HG03175 (cell line): Measurements from ENCODE around the gene ELMOD2.

Experiments
- ATAC-seq: cut with Tn5 transposase; IDR thresholded peaks from one replicate; pipeline ENCODE4 v1.9.1; 2021; ENCODE audit warnings: mild to moderate bottlenecking, moderate library complexity; ENCODE audit not compliant: unreplicated experiment

ELMOD2 gene

DNA sequence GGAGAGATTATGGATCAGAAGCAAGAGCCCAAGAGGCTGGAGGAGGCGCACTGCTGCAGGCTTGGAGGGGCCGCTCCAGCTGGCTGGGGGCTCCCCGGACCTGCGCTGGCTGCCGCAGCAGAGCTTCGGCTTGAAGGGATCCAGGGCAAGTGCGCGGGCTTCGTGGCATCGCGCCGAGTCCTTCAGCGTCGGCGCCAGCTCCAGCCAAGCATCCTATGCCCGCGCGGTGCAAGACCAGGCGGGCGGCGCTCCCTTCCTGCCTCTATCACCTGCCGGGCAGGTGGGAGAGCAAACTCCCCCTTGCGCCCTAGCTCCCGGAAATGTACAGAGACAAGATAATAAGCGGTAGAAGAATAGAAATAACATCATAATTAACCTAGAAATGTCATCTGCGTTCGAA lies 55.3 kb downstream of the ELMOD2 start:
- no peak for ATAC-seq

DNA sequence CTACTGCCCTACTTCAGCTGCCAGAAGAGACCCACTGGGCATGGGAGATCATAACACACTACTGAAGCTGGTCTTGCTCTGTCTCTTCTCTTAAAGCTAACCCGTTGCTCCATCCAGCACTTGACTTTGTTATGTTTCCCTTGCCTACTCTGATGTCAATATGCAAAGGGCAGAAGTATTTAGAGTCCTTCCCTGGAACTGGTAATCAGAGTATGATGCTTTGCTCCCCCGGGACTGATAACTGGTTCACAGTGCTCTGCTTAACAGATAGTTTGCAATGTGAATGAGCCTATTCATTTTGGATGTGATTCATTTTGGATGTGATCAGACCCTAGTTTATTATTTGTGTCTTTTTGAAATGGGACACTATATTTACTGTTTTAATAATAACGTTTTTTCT lies 57.1 kb downstream of the ELMOD2 start:
- ATAC-seq, result no peak

DNA sequence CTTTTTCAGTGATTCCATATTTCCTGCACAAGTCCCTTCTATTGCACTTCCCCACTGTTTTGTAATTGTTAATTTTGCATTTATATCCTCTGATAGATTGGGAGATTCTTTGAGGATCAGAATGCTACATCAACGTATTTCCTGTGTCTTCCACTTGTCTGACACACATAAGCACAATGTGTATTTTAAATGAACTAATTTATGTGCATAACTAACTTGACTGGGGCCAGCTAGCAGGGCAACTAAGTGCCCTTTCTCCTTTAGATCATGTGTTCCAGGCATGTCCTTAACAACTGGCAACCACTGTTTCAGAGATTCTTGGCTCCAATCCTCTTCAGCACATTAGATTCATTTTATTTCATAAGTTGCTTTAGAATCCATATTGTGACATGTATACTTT lies 60.5 kb downstream of the ELMOD2 start:
- no peak for ATAC-seq

DNA sequence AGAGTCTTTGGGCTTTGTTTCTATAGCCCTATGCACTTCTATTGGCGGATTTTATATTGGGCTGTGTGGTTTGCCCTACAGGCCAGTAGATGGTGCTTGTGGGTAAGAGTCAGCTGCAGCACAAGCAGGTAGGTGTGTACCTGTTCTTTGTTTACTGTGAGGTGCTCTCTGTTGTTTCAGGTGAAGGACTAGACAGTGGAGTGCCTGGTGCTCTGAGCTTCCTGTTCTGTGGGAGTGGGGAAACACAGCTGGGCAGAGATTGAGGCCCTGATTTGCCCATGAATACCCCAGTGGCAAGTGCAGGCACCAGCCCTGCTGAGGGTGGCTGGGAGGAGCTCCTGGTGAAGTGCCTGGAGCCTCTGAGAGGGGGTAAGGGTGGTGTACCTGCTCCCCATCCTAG lies 71.1 kb downstream of the ELMOD2 start:
- peak; percentile 51 for ATAC-seq

DNA sequence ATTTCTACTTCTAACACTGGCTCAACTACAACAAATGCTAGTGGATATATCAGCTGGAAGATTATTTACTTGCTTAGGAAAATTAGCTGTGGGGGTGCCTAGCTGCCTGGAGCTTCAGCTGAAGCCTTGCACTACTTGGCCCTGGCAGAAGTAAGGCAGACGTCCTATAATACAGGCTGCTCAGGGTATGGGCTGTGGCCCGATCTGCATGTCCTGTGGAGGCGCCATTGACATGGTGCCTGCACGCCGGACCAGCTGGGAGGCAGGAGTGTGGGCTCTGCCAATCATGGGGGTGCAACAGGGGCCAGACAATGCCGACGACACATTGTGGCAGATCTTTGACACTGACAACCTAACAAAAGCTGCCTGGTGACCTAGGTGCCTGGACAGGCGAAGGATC lies 76.4 kb downstream of the ELMOD2 start:
- ATAC-seq, result no peak

DNA sequence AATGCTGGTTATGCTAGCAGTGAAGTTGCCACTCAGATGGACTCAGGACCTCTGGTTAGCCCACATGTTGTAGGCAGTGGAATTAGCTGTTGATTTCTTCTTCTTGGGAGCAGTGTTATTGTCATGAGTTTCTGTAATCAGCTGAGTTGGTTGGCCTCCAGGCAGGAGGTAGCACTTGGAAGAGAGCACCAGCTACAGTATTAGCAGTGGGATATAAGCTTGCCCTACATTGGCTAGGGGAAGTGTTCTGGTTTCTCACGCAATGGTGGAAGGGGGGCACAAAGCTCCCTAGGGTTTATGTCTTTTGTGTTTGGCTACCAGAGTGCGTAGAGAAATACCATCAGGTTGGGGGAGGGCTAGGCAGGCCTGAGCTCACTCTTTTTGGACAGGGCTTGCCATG lies 78.7 kb downstream of the ELMOD2 start:
- ATAC-seq, result no peak

DNA sequence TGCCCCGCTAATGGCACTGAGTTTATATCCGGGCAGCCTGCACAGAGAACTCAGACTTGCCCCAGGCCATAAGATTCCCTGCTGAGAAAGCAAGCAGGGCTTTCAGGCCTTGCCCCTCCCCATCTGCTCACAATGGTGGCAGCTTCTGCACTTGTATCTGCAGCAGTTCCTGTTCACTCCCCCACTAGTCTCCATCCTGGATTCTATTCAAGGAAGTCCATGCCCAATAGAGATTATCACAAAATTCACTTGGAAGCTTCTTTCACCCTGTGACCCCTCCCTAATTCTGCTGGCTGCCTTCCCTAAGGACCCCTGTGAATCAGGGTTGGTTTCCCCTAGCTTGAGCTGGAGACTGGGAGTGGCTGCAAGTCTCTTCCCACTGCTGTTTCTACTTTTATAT lies 79.3 kb downstream of the ELMOD2 start:
- no peak for ATAC-seq
